ENCODE data around the gene ADH5. TPM values are rescaled to one million over a fixed set of nuclear protein-coding genes. Genes with fewer than 3 reads are reported as not detected.

The ADH5 gene
- total RNA-seq, 2 experiments from 2014 or later = 114 to 118 TPM

DNA sequence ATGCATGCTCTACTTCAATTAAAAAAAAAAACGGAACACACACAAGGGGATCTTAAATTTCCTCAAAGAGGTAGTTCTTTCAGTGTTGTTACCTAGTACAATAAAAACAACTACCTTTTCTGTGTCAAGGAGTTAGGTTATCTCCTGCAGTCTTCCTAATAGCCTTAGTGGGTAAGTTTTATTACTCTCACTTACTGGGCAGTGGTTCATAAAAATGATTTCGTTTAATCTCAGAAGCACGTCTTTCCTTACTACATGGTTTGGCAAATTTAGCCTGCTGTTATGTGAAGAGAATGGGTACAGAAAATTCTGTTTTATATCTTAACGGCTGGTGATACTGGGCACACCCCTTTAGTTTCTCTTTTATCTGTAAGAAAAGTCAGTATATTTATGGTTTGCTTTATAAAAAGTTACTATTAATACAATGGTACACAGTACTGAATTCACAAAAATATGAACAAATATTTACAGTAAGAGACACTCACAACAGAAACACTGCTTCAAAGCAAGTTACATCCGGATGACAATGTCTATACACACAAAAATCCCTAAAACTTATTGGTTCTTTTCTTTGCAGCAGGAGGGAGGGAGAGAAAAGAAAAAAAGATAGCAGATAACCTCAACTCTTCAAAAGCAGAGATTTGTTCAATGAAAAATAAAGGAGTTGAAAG is 8.8 kb downstream of the ADH5 start:
- intact Hi-C loops (cut with micrococcal nuclease) = no loop called here
- Mint-ChIP-seq H3K9me3 (no peaks in the 10 kb centered on the region), H3K27ac (no peak overlapping the region), H3K4me3 (no peak overlapping the region), H3K27me3 (no peaks in the 10 kb centered on the region), H3K4me1 (ENCODE audit: low read depth) (peaks cover 3% of the 10 kb centered on the region), H3K36me3 (ENCODE audit: low read depth) (peaks cover 37% of the 10 kb centered on the region)
- DNase-seq (no peak), ATAC-seq (no peak)
- ChIA-PET POLR2A (interaction anchor here (0.6 to 2.4 kb wide), 3 partner anchors 9 to 23 kb away, joined by 4 to 11 read pairs (median 6); partner anchors contain the start of gene ADH5), CTCF (no interaction called here)
- TF ChIP-seq, protein P1, sequence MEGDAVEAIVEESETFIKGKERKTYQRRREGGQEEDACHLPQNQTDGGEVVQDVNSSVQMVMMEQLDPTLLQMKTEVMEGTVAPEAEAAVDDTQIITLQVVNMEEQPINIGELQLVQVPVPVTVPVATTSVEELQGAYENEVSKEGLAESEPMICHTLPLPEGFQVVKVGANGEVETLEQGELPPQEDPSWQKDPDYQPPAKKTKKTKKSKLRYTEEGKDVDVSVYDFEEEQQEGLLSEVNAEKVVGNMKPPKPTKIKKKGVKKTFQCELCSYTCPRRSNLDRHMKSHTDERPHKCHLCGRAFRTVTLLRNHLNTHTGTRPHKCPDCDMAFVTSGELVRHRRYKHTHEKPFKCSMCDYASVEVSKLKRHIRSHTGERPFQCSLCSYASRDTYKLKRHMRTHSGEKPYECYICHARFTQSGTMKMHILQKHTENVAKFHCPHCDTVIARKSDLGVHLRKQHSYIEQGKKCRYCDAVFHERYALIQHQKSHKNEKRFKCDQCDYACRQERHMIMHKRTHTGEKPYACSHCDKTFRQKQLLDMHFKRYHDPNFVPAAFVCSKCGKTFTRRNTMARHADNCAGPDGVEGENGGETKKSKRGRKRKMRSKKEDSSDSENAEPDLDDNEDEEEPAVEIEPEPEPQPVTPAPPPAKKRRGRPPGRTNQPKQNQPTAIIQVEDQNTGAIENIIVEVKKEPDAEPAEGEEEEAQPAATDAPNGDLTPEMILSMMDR (IDR thresholded peaks at IDR 0.05) = no peak

DNA sequence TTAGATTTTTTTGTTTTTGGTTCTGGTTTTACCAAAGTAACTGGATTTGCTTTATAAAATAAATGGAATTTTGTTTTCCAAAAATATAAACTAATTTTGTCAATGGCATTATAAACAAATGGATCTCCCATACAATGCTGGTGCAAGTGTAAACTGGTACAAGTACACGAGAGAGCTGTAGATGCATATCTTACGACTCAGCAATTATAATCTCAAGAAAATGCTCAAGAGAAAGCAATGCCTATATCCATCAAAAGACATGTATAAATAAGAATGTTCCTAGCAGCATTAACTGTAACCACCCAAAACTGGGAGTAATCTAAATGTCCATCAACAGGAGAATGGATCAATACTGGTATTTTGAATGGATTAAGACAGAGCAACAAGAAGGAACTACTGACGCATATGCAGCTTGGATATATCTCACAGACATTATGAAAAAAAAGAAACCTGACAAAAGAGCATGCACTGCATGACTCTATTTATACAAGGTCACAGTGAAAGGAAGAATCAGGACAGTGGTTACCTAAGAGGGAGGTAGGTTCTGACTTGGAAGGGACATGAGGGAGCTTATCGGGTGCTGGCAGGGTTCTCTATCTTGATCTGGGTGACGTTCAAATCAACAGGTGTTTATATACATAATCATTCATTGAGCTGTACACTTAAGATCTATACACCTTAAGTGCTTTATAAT is 9.5 kb downstream of the ADH5 start:
- ChIA-PET CTCF (interaction anchor here (1.6 kb wide), 1 partner anchor 84 kb away, joined by 4 read pairs; the partner anchor contains the start of gene METAP1), POLR2A (interaction anchor here (0.6 to 2.4 kb wide), 5 partner anchors 9 to 150 kb away, joined by 3 to 11 read pairs (median 4); partner anchors contain the start of genes ADH5 and EIF4E)
- Mint-ChIP-seq H3K4me3 (no peak overlapping the region), H3K9me3 (no peaks in the 10 kb centered on the region), H3K36me3 (ENCODE audit: low read depth) (peaks cover 39% of the 10 kb centered on the region), H3K4me1 (ENCODE audit: low read depth) (peaks cover 3% of the 10 kb centered on the region), H3K27me3 (no peaks in the 10 kb centered on the region), H3K27ac (peak overlapping the region; percentile 4)
- TF ChIP-seq, protein P1 (IDR thresholded peaks at IDR 0.05) = no peak
- intact Hi-C loops (cut with micrococcal nuclease) = no loop called here
- DNase-seq (no peak), ATAC-seq (no peak)

DNA sequence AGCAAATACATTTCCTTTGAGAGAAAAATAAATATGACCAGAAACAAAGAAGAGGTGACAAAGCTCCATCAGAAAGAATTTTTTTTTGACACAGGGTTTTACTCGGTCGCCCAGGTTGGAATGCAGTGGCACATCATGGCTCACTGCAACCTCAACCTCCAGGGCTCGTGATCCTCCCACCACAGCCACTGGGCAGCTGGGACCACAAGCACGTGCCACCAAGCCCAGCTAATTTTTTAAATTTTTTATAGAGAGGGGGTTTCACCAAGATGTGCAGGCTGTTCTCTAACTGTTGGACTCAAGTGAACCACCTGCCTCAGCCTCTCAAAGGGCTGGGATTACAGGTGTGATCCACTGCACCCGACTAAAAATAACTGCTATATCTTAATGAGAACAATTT is 10.3 kb downstream of the ADH5 start:
- H3K4me1 Mint-ChIP-seq (ENCODE audit: low read depth) = peaks cover 3% of the 10 kb centered on the region
- H3K27ac Mint-ChIP-seq = no peak overlapping the region

DNA sequence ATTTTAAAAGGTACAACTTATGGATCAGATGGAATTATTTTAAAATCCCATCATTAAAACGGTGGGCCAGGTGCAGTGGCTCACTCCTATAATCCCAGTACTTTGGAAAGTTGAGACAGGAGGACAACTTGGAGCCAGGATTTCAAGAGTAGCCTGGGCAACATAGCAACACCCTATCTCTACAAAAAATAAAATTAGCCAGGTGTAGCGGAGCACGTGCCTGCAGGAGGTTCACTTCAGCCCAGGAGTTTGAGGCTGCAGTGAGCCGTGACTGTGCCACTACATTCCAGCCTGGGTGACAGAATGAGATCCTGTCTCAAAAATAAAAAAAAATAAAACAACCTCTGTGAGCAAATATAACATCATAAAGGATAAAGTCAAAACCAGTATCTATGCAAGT is 11.4 kb downstream of the ADH5 start:
- no peak overlapping the region for H3K4me3 Mint-ChIP-seq
- H3K27me3 Mint-ChIP-seq = no peaks in the 10 kb centered on the region
- H3K9me3 Mint-ChIP-seq = no peaks in the 10 kb centered on the region
- intact Hi-C loops (cut with micrococcal nuclease) = no loop called here
- CTCF ChIA-PET = no interaction called here
- H3K36me3 Mint-ChIP-seq (ENCODE audit: low read depth) = peaks cover 48% of the 10 kb centered on the region
- ATAC-seq = no peak
- TF ChIP-seq, protein P1 (IDR thresholded peaks at IDR 0.05) = no peak
- DNase-seq = no peak
- peaks cover 3% of the 10 kb centered on the region for H3K4me1 Mint-ChIP-seq (ENCODE audit: low read depth)
- POLR2A ChIA-PET = no interaction called here
- no peak overlapping the region for H3K27ac Mint-ChIP-seq

More for the DNA sequence above, 10.3 kb downstream of the ADH5 start:
- TF ChIP-seq, protein P1 (IDR thresholded peaks at IDR 0.05) = no peak
- intact Hi-C loops (cut with micrococcal nuclease) = no loop called here
- DNase-seq = no peak
- H3K4me3 Mint-ChIP-seq = no peak overlapping the region
- peaks cover 41% of the 10 kb centered on the region for H3K36me3 Mint-ChIP-seq (ENCODE audit: low read depth)
- ChIA-PET POLR2A (interaction anchor here (0.6 to 2.4 kb wide), 4 partner anchors 10 to 150 kb away, joined by 3 to 11 read pairs (median 5); partner anchors contain the start of genes ADH5 and EIF4E), CTCF (interaction anchor here (1.6 kb wide), 1 partner anchor 83 kb away, joined by 4 read pairs; the partner anchor contains the start of gene METAP1)
- H3K9me3 Mint-ChIP-seq = no peaks in the 10 kb centered on the region
- no peaks in the 10 kb centered on the region for H3K27me3 Mint-ChIP-seq
- no peak for ATAC-seq

All from activated CD8-positive, alpha-beta T cell treated with anti-CD3 and anti-CD28 coated beads for 36 hours (primary cell).